HG02970 (cell line): ENCODE data around the gene THRA.

Experiments used
- ATAC-seq: cut with Tn5 transposase; IDR thresholded peaks from one replicate; pipeline ENCODE4 v1.9.1; 2021; ENCODE audit warnings: mild to moderate bottlenecking, moderate library complexity, moderate number of reproducible peaks; ENCODE audit not compliant: unreplicated experiment, low FRiP score

THRA gene

GRCh38 chr17:40026816-40027613 lies 35.8 kb upstream of the THRA start:
- no peak for ATAC-seq

- ATAC-seq = no peak
Observed at GRCh38 chr17:40027614-40028012, 35.2 kb upstream of the THRA start.

GRCh38 chr17:40028595-40028994 lies 34.2 kb upstream of the THRA start:
- ATAC-seq = no peak

- ATAC-seq = no peak
Observed at GRCh38 chr17:40031706-40032105, 31.1 kb upstream of the THRA start.

- ATAC-seq = no peak
Observed at GRCh38 chr17:40032322-40033320, 30.1 kb upstream of the THRA start.

- ATAC-seq = no peak
Observed at GRCh38 chr17:40033339-40033738, 29.4 kb upstream of the THRA start.

DNA sequence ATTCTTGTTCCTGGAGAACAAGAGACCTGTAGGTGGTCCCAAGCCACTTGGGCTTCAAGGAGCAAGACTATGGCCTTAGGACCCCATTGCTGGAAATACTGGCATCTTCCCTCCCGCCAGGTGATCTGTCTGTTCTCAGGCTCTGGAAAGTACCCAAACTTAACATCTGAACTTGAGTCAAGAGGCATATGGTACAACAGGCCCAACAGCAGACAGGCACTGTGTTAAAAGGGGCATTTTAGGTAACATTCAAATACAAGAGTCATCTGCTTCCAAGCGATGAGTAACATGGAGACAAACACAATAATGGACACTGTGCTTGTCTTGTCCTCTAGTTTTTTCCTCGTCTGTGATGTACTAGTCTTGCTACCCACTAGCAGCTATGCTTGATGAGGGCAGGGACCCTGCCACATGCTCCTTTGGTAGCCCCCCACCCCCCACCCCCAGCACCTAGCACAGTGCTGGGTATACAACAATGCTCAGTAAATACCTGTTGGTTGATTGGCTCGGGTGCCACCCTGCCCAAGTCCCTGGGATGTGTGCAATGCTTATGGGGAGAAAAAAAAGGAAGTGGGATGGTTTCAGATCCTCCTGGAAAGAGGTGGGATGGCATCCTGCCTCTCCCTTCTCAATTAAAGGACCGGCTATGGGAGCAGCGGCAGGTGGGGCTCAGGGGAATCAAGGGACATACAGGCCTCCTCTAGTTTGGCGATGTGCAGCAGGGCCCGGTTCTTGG lies 28.2 kb upstream of the THRA start:
- no peak for ATAC-seq

GRCh38 chr17:40035162-40035559 lies 27.6 kb upstream of the THRA start:
- ATAC-seq = no peak

GRCh38 chr17:40038882-40039513 lies 23.8 kb upstream of the THRA start:
- ATAC-seq = no peak

GRCh38 chr17:40041196-40041595 lies 21.6 kb upstream of the THRA start:
- no peak for ATAC-seq

DNA sequence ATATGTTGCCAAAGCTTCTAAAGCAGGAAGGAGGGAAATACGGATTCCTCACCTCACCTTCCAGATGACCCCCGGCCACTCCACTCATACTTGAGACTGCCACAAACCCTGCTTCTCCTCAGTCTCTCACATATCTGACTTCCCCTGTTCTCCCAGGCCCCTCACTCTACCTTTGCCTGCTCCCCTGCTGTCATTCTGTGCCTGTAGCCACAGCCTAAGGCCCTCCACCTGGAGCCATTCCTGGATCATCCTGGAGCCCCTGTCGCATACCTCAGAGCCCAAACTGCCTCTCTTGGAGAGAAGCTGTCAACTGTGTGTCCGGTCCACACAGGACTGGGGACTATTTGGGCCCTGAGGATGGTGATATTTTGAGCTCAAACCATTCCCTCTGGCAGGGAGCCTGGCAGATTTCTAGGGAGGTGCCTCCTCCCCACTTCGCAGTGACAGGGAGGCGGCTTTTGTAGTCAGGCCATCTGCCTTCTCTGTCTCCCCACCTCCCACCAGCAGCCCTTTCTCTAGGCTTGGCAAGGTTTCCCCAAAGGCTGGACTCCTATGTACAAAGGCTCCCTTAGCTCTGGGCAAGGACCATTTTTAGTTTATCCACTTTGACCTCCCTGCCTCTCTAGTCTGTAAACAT lies 6.3 kb upstream of the THRA start:
- ATAC-seq = no peak

DNA sequence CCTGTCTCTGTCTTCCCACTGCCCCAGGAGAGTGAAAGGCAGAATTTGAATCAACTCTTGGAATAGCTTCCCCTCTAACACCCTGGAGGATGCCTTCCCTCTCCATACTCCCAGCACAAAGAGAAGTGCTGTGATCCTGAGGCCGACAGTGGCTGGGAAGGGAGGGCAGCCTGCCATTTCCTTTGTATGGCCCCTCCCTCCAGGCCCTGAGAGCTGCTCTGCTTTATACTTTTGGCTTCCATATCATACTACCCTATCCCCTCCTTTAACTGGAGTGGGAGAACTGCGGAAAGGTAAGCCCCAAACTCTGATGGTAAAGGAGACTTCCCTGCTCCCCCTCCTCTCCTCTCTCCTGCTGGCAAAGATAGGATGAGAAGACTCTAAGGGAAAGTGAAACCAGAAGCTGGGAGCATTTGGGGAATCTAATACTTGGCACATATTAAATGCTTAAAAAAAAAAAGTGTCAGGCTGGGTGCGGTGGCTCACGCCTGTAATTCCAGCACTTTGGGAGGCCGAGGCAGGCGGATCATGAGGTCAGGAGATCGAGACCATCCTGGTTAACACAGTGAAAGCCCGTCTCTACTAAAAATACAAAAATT lies 4.5 kb upstream of the THRA start:
- no peak for ATAC-seq

DNA sequence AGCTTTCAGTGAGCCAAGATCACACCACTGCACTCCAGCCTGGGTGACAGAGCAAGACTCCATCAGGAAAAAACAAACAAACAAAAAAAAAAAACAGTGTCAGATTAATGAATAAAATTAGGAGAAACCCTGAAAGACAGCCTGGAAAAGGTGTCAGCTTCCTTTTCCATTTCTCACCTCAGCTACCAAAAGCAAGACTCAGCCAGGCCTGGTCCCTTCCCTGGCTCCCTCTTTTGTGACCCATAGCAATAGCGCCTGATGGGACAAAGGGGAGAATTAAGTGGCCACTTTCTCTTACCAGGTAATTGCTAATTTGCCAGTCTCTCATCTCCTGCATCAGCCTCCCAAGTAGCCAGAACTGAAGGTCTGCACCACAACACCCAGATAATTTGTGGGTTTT lies 3.9 kb upstream of the THRA start:
- no peak for ATAC-seq

GRCh38 chr17:40059729-40060475 lies 2.9 kb upstream of the THRA start:
- no peak for ATAC-seq

- ATAC-seq = no peak
Observed at GRCh38 chr17:40060887-40061608, 1.7 kb upstream of the THRA start.

GRCh38 chr17:40061609-40062038 lies 1.1 kb upstream of the THRA start:
- ATAC-seq = no peak

- no peak for ATAC-seq
Observed at GRCh38 chr17:40063187-40063771, 514 bp downstream of the THRA start.
